Type B pancreatic cell (in vitro differentiated cells): ENCODE data around the gene MMP23B. TPM values are rescaled to one million over a fixed set of nuclear protein-coding genes. Genes with fewer than 3 reads are reported as not detected.

Source experiments
- DNase-seq: peaks from one replicate; pipeline ENCODE4 v3.0.0; 2021; ENCODE audit warnings: mixed read lengths; ENCODE audit not compliant: unreplicated experiment; ENCODE audit errors: extremely low spot score
- H3K27ac Mint-ChIP-seq: 2 replicates; pipeline ENCODE4 v1.8.0; 2021; ENCODE audit warnings: mild to moderate bottlenecking, mixed read lengths
- H3K27me3 Mint-ChIP-seq: 2 replicates; pipeline ENCODE4 v1.8.0; 2021; ENCODE audit warnings: mixed read lengths
- H3K36me3 Mint-ChIP-seq: 2 replicates; pipeline ENCODE4 v1.8.0; 2021; ENCODE audit warnings: mixed read lengths
- H3K4me1 Mint-ChIP-seq: one replicate; pipeline ENCODE4 v1.8.0; 2021; ENCODE audit warnings: mixed read lengths; ENCODE audit not compliant: unreplicated experiment
- H3K4me3 Mint-ChIP-seq: 2 replicates; pipeline ENCODE4 v1.8.0; 2021; ENCODE audit warnings: mild to moderate bottlenecking, mixed read lengths
- H3K9me3 Mint-ChIP-seq: 2 replicates; pipeline ENCODE4 v1.8.0; 2021; ENCODE audit warnings: mixed read lengths
- CTCF ChIP-seq: fragments of 200-600 bp; sonication (generic); conservative IDR thresholded peaks from 2 replicates; pipeline ENCODE4 v1.5.0; 2021; ENCODE audit warnings: antibody characterized with exemption, mild to moderate bottlenecking
- total RNA-seq: library from RNA; stranded (reverse); gene quantifications from 2 replicates; pipeline ENCODE4 v1.2.1, GENCODE V29; 2021; ENCODE audit warnings: low replicate concordance

The MMP23B gene
- total RNA-seq, 1 donor from 2014 or later, result 6.8 TPM

DNA sequence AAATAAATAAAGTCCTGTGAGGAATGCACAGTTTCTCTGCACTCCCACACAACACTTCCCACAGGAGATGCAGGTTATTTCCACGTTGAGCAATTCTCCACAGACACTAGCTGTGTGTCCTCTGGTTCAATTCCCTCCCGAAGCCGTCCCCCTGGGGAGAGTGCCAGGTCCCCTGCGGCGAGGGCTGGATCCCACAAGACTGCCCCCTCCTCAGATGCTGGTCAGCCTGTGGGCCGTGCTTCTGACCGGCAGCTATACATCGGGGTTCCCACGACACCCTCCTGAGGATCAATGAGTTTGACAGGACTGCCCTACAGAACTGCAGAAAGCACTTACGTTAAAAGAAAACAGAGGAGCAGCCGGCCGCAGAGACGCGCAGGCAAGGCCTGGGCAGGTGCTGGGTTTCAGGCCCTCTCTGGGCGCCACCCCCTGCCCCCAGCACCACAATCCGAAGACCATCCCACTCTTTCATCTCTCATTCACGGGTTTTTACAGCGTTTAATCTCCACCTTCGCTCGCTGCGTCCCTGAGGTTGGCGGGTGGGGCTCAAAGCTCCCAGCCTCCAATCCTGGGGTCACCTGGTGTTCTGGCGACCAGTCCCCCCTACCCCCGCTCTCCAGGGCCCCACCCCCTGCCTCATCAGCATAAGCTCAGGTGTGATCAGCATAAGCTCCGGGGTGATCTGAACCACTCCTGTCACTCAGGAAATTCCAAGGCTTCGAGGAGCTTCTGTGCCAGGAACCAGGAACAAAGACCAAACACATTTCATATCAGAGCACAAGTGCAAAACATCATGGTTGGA lies 51.3 kb downstream of the MMP23B start:
- peak overlapping the region; percentile 66 for H3K27ac Mint-ChIP-seq
- peaks cover 12% of the 10 kb centered on the region for H3K4me1 Mint-ChIP-seq
- peaks cover 8% of the 10 kb centered on the region for H3K36me3 Mint-ChIP-seq
- no peaks in the 10 kb centered on the region for H3K9me3 Mint-ChIP-seq
- no peak for TF ChIP-seq CTCF
- no peaks in the 10 kb centered on the region for H3K27me3 Mint-ChIP-seq
- no peak for DNase-seq
- no peak overlapping the region for H3K4me3 Mint-ChIP-seq

Other genes with a start within 250 kb of the MMP23B start
- gene CCNL2, start 232.8 kb upstream of the MMP23B start, total RNA-seq, result 194 and 298 TPM in 2 replicates
- 98.9 and 108 TPM in 2 replicates for gene MRPL20, start 224.9 kb upstream of the MMP23B start, total RNA-seq
- gene ANKRD65, start 210.9 kb upstream of the MMP23B start, total RNA-seq, result 7.6 and 11.1 TPM in 2 replicates
- 44.5 and 49.9 TPM in 2 replicates for gene VWA1, start 196.5 kb upstream of the MMP23B start, total RNA-seq
- 1.8 and 2.4 TPM in 2 replicates for gene ATAD3C, start 182.5 kb upstream of the MMP23B start, total RNA-seq
- 37.2 and 44.3 TPM in 2 replicates for gene ATAD3B, start 160.4 kb upstream of the MMP23B start, total RNA-seq
- gene ATAD3A, start 120.0 kb upstream of the MMP23B start, total RNA-seq, result 37.8 and 39.8 TPM in 2 replicates
- gene TMEM240, start 91.5 kb upstream of the MMP23B start, total RNA-seq, result 3.1 and 10.3 TPM in 2 replicates
- gene SSU72, start 57.3 kb upstream of the MMP23B start, total RNA-seq, result 117 and 126 TPM in 2 replicates
- gene FNDC10, start 32.0 kb upstream of the MMP23B start, total RNA-seq, result 8.9 and 9.3 TPM in 2 replicates
- gene MIB2, start 16.7 kb upstream of the MMP23B start, total RNA-seq, result 73.6 and 114 TPM in 2 replicates
- 21.8 and 26.5 TPM in 2 replicates for gene CDK11B, start 26.8 kb downstream of the MMP23B start, total RNA-seq
- gene SLC35E2B, start 60.6 kb downstream of the MMP23B start, total RNA-seq, result 88.8 and 116 TPM in 2 replicates
- 45.9 and 47.0 TPM in 2 replicates for gene CDK11A, start 92.2 kb downstream of the MMP23B start, total RNA-seq
- gene NADK, start 146.3 kb downstream of the MMP23B start, total RNA-seq, result 78.4 and 89.2 TPM in 2 replicates